NCI-H1092 (cell line): ENCODE data around the gene ST3GAL6.

Source experiments
- DNase-seq: peaks from one replicate; lab custom pipeline; 2025; lab: John Stamatoyannopoulos, UW

Gene ST3GAL6

GRCh38 chr3:98740324-98740723 is 22.8 kb upstream of the ST3GAL6 start:
- DNase-seq = no peak

- DNase-seq = no peak
Measured at GRCh38 chr3:98741121-98741716, 21.9 kb upstream of the ST3GAL6 start.

GRCh38 chr3:98743071-98743470 is 20.1 kb upstream of the ST3GAL6 start:
- DNase-seq = no peak

- DNase-seq = no peak
Measured at GRCh38 chr3:98744283-98744682, 18.9 kb upstream of the ST3GAL6 start.

GRCh38 chr3:98745718-98746117 is 17.4 kb upstream of the ST3GAL6 start:
- no peak for DNase-seq

- DNase-seq = no peak
Measured at GRCh38 chr3:98746122-98746521, 17.0 kb upstream of the ST3GAL6 start.

- DNase-seq = no peak
Measured at GRCh38 chr3:98746882-98747281, 16.3 kb upstream of the ST3GAL6 start.

GRCh38 chr3:98750276-98750919 is 12.7 kb upstream of the ST3GAL6 start:
- no peak for DNase-seq

- DNase-seq = no peak
Measured at GRCh38 chr3:98754483-98754882, 8.7 kb upstream of the ST3GAL6 start.

- no peak for DNase-seq
Measured at GRCh38 chr3:98755601-98756000, 7.5 kb upstream of the ST3GAL6 start.

GRCh38 chr3:98759629-98760028 is 3.5 kb upstream of the ST3GAL6 start:
- DNase-seq = no peak

GRCh38 chr3:98761643-98762229 is 1.4 kb upstream of the ST3GAL6 start:
- DNase-seq = no peak

GRCh38 chr3:98763819-98764418 is 779 bp downstream of the ST3GAL6 start:
- DNase-seq = no peak

GRCh38 chr3:98764472-98764884 is 1.3 kb downstream of the ST3GAL6 start:
- DNase-seq = no peak

- DNase-seq = no peak
Measured at GRCh38 chr3:98765721-98766120, 2.6 kb downstream of the ST3GAL6 start.

- no peak for DNase-seq
Measured at GRCh38 chr3:98766924-98767323, 3.8 kb downstream of the ST3GAL6 start.

GRCh38 chr3:98768961-98769360 is 5.8 kb downstream of the ST3GAL6 start:
- no peak for DNase-seq

GRCh38 chr3:98769448-98769847 is 6.3 kb downstream of the ST3GAL6 start:
- no peak for DNase-seq

- DNase-seq = no peak
Measured at GRCh38 chr3:98770261-98771039, 7.3 kb downstream of the ST3GAL6 start.

- no peak for DNase-seq
Measured at GRCh38 chr3:98772022-98772421, 8.9 kb downstream of the ST3GAL6 start.

- no peak for DNase-seq
Measured at GRCh38 chr3:98775459-98776139, 12.5 kb downstream of the ST3GAL6 start.

GRCh38 chr3:98776140-98776493 is 13.0 kb downstream of the ST3GAL6 start:
- DNase-seq = no peak
